Endothelial cell (in vitro differentiated cells): ENCODE results near the gene IGF2R. TPM values are rescaled to one million over a fixed set of nuclear protein-coding genes. Genes with fewer than 3 reads are reported as not detected.

Experiments
- DNase-seq: peaks from one replicate; pipeline ENCODE4 v3.0.0; 2021; ENCODE audit warnings: low spot score
- H3K27ac Mint-ChIP-seq: one replicate; pipeline ENCODE4 v1.8.0; 2021; ENCODE audit warnings: mixed read lengths, inconsistent platforms; ENCODE audit not compliant: unreplicated experiment
- H3K27me3 Mint-ChIP-seq: one replicate; pipeline ENCODE4 v1.8.0; 2021; ENCODE audit warnings: mild to moderate bottlenecking, moderate library complexity, mixed read lengths, inconsistent platforms; ENCODE audit not compliant: unreplicated experiment
- H3K36me3 Mint-ChIP-seq: one replicate; pipeline ENCODE4 v1.8.0; 2021; ENCODE audit warnings: mild to moderate bottlenecking, low read depth, mixed read lengths, inconsistent platforms; ENCODE audit not compliant: unreplicated experiment
- H3K4me1 Mint-ChIP-seq: one replicate; pipeline ENCODE4 v1.8.0; 2021; ENCODE audit warnings: mild to moderate bottlenecking, mixed read lengths, inconsistent platforms; ENCODE audit not compliant: unreplicated experiment
- H3K4me3 Mint-ChIP-seq: one replicate; pipeline ENCODE4 v1.8.0; 2021; ENCODE audit warnings: mild to moderate bottlenecking, mixed read lengths, inconsistent platforms; ENCODE audit not compliant: unreplicated experiment
- H3K9me3 Mint-ChIP-seq: one replicate; pipeline ENCODE4 v1.8.0; 2021; ENCODE audit warnings: mixed read lengths, inconsistent platforms; ENCODE audit not compliant: unreplicated experiment
- CTCF ChIP-seq: fragments of 200-600 bp; sonication (generic); IDR thresholded peaks from one replicate; pipeline ENCODE4 v1.5.0; 2021; ENCODE audit warnings: antibody characterized with exemption; ENCODE audit not compliant: unreplicated experiment
- total RNA-seq: library from RNA; stranded (reverse); fragmentation: NEBNext Ultra II Directional; extraction: Animal tissue kit (Norgen Biotek cat#: 25700); gene quantifications from one replicate; pipeline ENCODE4 v1.2.1, GENCODE V29; 2021; ENCODE audit not compliant: unreplicated experiment

Gene IGF2R
- total RNA-seq, 1 donor from 2014 or later, result 108 TPM

- DNase-seq, result no peak
- Mint-ChIP-seq H3K4me3 (no peak overlapping the region), H3K27me3 (peaks cover 6% of the 10 kb centered on the region), H3K27ac (no peak overlapping the region), H3K4me1 (peaks cover 6% of the 10 kb centered on the region), H3K36me3 (peaks cover 40% of the 10 kb centered on the region), H3K9me3 (no peaks in the 10 kb centered on the region)
- no peak for TF ChIP-seq CTCF
Observed at GRCh38 chr6:160029525-160029924, 60.6 kb downstream of the IGF2R start.

- Mint-ChIP-seq H3K27me3 (peaks cover 7% of the 10 kb centered on the region), H3K4me3 (no peak overlapping the region), H3K4me1 (peaks cover 9% of the 10 kb centered on the region), H3K9me3 (no peaks in the 10 kb centered on the region), H3K36me3 (peaks cover 44% of the 10 kb centered on the region), H3K27ac (no peak overlapping the region)
- no peak for DNase-seq
- TF ChIP-seq CTCF, result no peak
Observed at GRCh38 chr6:160030103-160030502, 61.2 kb downstream of the IGF2R start.

DNA sequence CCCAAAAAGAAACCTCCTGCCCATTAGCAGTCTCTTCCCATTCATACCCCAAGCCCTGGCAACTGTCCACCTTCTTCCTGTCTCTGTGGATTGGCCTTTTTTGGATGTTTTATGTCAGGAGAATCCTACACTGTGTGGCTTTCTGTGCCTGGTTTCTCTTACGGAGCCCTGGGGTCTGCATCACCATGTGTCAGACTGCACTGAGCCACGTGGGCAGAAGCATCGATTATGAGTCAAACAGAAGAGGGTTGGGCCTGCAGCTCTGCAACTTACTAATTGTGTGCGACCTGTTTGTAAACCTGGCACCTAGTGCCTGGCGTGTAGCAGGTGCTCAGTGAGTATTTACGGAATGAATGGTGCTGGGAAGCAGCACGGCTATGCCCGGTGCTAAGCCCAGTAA lies 62.6 kb downstream of the IGF2R start:
- peaks cover 57% of the 10 kb centered on the region for H3K36me3 Mint-ChIP-seq
- no peak overlapping the region for H3K27ac Mint-ChIP-seq
- TF ChIP-seq CTCF, result no peak
- no peak overlapping the region for H3K4me3 Mint-ChIP-seq
- H3K27me3 Mint-ChIP-seq, result peaks cover 10% of the 10 kb centered on the region
- H3K4me1 Mint-ChIP-seq, result peaks cover 9% of the 10 kb centered on the region
- H3K9me3 Mint-ChIP-seq, result no peaks in the 10 kb centered on the region
- no peak for DNase-seq

- no peak for TF ChIP-seq CTCF
- H3K36me3 Mint-ChIP-seq, result peaks cover 59% of the 10 kb centered on the region
- no peak for DNase-seq
Observed at GRCh38 chr6:160031871-160032270, 63.0 kb downstream of the IGF2R start.

DNA sequence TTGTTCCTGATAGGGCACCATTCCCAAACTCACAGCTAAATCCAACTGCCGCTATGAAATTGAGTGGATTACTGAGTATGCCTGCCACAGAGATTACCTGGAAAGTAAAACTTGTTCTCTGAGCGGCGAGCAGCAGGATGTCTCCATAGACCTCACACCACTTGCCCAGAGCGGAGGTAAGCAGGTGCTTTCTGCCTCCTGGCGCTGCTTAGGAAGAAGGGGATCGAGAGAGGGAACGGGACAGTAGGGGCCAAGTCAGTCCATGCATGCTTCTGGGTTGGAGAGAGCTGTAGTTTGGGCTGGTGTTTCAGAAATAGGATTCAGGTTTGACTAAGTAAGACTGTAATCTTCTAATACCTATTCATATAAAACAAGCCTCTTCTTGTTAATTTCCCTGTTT lies 63.7 kb downstream of the IGF2R start:
- Mint-ChIP-seq H3K36me3 (peaks cover 56% of the 10 kb centered on the region), H3K27me3 (peaks cover 9% of the 10 kb centered on the region), H3K4me3 (no peak overlapping the region), H3K9me3 (no peaks in the 10 kb centered on the region), H3K4me1 (peaks cover 9% of the 10 kb centered on the region), H3K27ac (no peak overlapping the region)
- no peak for TF ChIP-seq CTCF
- no peak for DNase-seq

More at GRCh38 chr6:160031871-160032270, 63.0 kb downstream of the IGF2R start:
- Mint-ChIP-seq H3K9me3 (no peaks in the 10 kb centered on the region), H3K4me1 (peaks cover 9% of the 10 kb centered on the region), H3K27ac (no peak overlapping the region), H3K27me3 (peaks cover 10% of the 10 kb centered on the region), H3K4me3 (no peak overlapping the region)
